Measurements from ENCODE around the gene FAAP20. TPM values are rescaled to one million over a fixed set of nuclear protein-coding genes. Genes with fewer than 3 reads are reported as not detected.

Gene FAAP20
- total and polyA plus RNA-seq, 2 experiments from 2014 or later: 24.9 to 117 TPM

- no peaks in the 10 kb centered on the region for H3K79me2 ChIP-seq
- no peaks in the 10 kb centered on the region for H3K4me1 ChIP-seq (ENCODE audit: insufficient read depth)
- H3K9me3 ChIP-seq (ENCODE audit: low read depth): no peaks in the 10 kb centered on the region
- no peaks in the 10 kb centered on the region for H4K20me1 ChIP-seq (ENCODE audit: insufficient read depth, poor library complexity, severe bottlenecking)
- no peak overlapping the region for H3K27ac ChIP-seq
- H3K4me2 ChIP-seq: no peak overlapping the region
- no peak overlapping the region for H3K4me3 ChIP-seq
- no peaks in the 10 kb centered on the region for H3K9me2 ChIP-seq (replicated peaks; ENCODE audit: insufficient read depth)
- DNase-seq (ENCODE audit: low spot score): no peak
- no peak for TF ChIP-seq EZH2phosphoT487 (IDR thresholded peaks at IDR 0.05; ENCODE audit: low read depth, severe bottlenecking, unreplicated experiment)
- TF ChIP-seq EZH2 (IDR thresholded peaks at IDR 0.05; ENCODE audit: borderline replicate concordance): no peak
- no peak for TF ChIP-seq CTCF (IDR thresholded peaks at IDR 0.05; ENCODE audit: poor library complexity)
- no peak overlapping the region for H2AFZ ChIP-seq
- no peaks in the 10 kb centered on the region for H3K27me3 ChIP-seq
- no peaks in the 10 kb centered on the region for H3K36me3 ChIP-seq (replicated peaks; ENCODE audit: insufficient read depth, low read depth)
- 77% methylated on average over 11 of the region's 11 CpGs for WGBS (ENCODE audit: low lambda C conversion rate, missing lambda C conversion rate)
Observed at GRCh38 chr1:2170211-2170610, 24.4 kb downstream of the FAAP20 start.

GRCh38 chr1:2169200-2169836 lies 25.3 kb downstream of the FAAP20 start:
- DNase-seq (ENCODE audit: low spot score): no peak
- TF ChIP-seq CTCF (IDR thresholded peaks at IDR 0.05; ENCODE audit: poor library complexity) (no peak), EZH2phosphoT487 (IDR thresholded peaks at IDR 0.05; ENCODE audit: low read depth, severe bottlenecking, unreplicated experiment) (no peak), EZH2 (IDR thresholded peaks at IDR 0.05; ENCODE audit: borderline replicate concordance) (no peak)
- H3K4me3 ChIP-seq: no peak overlapping the region
- H3K4me2 ChIP-seq: no peak overlapping the region
- no peak overlapping the region for H2AFZ ChIP-seq
- H3K79me2 ChIP-seq: no peaks in the 10 kb centered on the region
- no peaks in the 10 kb centered on the region for H3K9me3 ChIP-seq (ENCODE audit: low read depth)
- H3K27ac ChIP-seq: no peak overlapping the region
- no peaks in the 10 kb centered on the region for H3K9me2 ChIP-seq (replicated peaks; ENCODE audit: insufficient read depth)
- no peaks in the 10 kb centered on the region for H3K27me3 ChIP-seq
- H3K36me3 ChIP-seq (replicated peaks; ENCODE audit: insufficient read depth, low read depth): no peaks in the 10 kb centered on the region
- no peaks in the 10 kb centered on the region for H3K4me1 ChIP-seq (ENCODE audit: insufficient read depth)
- H4K20me1 ChIP-seq (ENCODE audit: insufficient read depth, poor library complexity, severe bottlenecking): no peaks in the 10 kb centered on the region
- WGBS (ENCODE audit: low lambda C conversion rate, missing lambda C conversion rate): 100% methylated on average over 21 of the region's 43 CpGs

- no peaks in the 10 kb centered on the region for H3K79me2 ChIP-seq
- no peak for TF ChIP-seq CTCF (IDR thresholded peaks at IDR 0.05; ENCODE audit: poor library complexity)
- no peak for TF ChIP-seq EZH2 (IDR thresholded peaks at IDR 0.05; ENCODE audit: borderline replicate concordance)
- no peaks in the 10 kb centered on the region for H3K4me1 ChIP-seq (ENCODE audit: insufficient read depth)
- H3K9me2 ChIP-seq (replicated peaks; ENCODE audit: insufficient read depth): no peaks in the 10 kb centered on the region
- no peak for DNase-seq (ENCODE audit: low spot score)
- H4K20me1 ChIP-seq (ENCODE audit: insufficient read depth, poor library complexity, severe bottlenecking): no peaks in the 10 kb centered on the region
- no peak overlapping the region for H3K27ac ChIP-seq
- H2AFZ ChIP-seq: no peak overlapping the region
- H3K9me3 ChIP-seq (ENCODE audit: low read depth): no peaks in the 10 kb centered on the region
- no peaks in the 10 kb centered on the region for H3K36me3 ChIP-seq (replicated peaks; ENCODE audit: insufficient read depth, low read depth)
- H3K4me2 ChIP-seq: no peak overlapping the region
- 92% methylated on average over 12 of the region's 12 CpGs for WGBS (ENCODE audit: low lambda C conversion rate, missing lambda C conversion rate)
- no peaks in the 10 kb centered on the region for H3K27me3 ChIP-seq
- H3K4me3 ChIP-seq: no peak overlapping the region
Observed at GRCh38 chr1:2168535-2168934, 26.0 kb downstream of the FAAP20 start.

All from hepatocyte (in vitro differentiated cells).